ENCODE measurements around the gene APMAP.

DNA sequence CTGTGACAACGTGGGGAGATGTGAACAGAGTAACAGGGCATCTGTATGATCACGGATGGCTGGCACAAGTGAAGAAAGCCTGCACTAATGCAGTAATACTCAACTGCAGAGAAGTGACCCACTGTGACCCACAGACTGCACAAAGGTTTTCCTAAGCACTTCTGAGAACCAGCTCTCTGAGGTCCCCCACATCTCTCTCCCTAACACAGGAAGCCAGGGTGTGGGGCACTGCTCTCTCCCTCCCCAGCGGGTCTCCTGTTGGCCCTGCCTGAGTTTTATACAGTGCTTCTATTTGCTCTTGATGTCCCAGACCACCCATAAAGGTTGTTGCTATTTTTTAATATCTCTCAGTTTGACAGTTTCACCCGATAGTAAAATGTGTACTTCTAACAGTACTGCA, 11.3 kb downstream of the APMAP start:
- TF ChIP-seq, protein P1, sequence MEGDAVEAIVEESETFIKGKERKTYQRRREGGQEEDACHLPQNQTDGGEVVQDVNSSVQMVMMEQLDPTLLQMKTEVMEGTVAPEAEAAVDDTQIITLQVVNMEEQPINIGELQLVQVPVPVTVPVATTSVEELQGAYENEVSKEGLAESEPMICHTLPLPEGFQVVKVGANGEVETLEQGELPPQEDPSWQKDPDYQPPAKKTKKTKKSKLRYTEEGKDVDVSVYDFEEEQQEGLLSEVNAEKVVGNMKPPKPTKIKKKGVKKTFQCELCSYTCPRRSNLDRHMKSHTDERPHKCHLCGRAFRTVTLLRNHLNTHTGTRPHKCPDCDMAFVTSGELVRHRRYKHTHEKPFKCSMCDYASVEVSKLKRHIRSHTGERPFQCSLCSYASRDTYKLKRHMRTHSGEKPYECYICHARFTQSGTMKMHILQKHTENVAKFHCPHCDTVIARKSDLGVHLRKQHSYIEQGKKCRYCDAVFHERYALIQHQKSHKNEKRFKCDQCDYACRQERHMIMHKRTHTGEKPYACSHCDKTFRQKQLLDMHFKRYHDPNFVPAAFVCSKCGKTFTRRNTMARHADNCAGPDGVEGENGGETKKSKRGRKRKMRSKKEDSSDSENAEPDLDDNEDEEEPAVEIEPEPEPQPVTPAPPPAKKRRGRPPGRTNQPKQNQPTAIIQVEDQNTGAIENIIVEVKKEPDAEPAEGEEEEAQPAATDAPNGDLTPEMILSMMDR (IDR thresholded peaks at IDR 0.05), result no peak
- TF ChIP-seq POLR2A (IDR thresholded peaks at IDR 0.05), result no peak
